ENCODE measurements around the gene FOXO6. TPM values are rescaled to one million over a fixed set of nuclear protein-coding genes. Genes with fewer than 3 reads are reported as not detected.

FOXO6 gene
- total and polyA plus RNA-seq, 2 donors (not counting 1 experiment from before 2014, with no cell fraction given): 0.06 to 0.15 TPM

DNA sequence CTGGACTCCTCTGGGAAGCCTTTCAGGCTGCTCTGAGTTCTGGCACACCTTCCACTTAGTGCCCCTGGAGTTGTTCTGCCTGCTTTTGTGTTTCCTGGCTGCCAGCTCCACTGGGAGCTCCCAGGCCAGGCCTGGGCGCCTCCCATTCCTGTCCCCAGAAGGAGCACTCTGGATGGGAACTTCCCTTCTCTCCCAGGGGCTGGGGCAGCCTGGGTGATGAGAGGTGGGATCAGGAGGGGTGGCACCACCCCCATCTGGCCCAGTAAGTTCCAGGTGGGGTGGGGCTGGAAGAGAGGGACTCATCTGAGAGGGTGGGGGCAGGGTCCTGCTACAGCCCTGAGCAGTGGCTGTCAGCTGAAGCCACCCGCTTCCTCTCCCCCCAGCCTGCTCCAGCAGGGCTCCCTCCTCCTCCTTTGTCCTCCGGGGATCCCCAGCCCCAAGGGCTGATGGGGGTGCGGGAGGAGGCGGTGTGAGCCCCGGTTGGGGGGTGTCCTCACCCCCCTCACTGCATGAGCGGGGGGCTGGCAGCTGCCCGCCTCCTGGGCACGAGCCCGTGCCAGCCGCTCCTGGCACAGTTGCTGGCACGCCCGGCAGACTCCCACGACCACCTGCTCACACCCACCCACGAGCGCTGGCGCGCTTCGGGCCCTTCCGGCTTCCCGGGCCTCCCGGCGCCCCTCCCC, 4.7 kb downstream of the FOXO6 start:
- ATAC-seq (ENCODE audit: low read depth) (no peak), DNase-seq (peak; percentile 63)
- peaks cover 0 to 63% (median 26%) of the 10 kb centered on the region in 4 experiments for H3K27me3 ChIP-seq (replicated peaks in 1 of 4; ENCODE audit: control extremely low read depth in 1 of 4, control insufficient read depth in 3 of 4, insufficient read depth in 4 of 4, low read length in 3 of 4)
- H3K4me2 ChIP-seq (replicated peaks; ENCODE audit: low read depth, low read length, poor library complexity, severe bottlenecking): peak overlapping the region; percentile 91
- peak overlapping the region; percentile 50 for H3K4me3 Mint-ChIP-seq
- peak overlapping the region; percentile 29 for H3K9ac ChIP-seq (ENCODE audit: low read length)
- H3K27ac ChIP-seq (ENCODE audit: low read length in 2 of 2): no peak overlapping the region
- H3K4me3 ChIP-seq (ENCODE audit: control extremely low read depth in 1 of 5, extremely low read depth in 1 of 5, insufficient read depth in 1 of 5, low read depth in 2 of 5, low read length in 4 of 5): peak overlapping the region in 4 of 5 experiments; percentile 28 to 44 (median 40)
- TF ChIP-seq, protein P1, sequence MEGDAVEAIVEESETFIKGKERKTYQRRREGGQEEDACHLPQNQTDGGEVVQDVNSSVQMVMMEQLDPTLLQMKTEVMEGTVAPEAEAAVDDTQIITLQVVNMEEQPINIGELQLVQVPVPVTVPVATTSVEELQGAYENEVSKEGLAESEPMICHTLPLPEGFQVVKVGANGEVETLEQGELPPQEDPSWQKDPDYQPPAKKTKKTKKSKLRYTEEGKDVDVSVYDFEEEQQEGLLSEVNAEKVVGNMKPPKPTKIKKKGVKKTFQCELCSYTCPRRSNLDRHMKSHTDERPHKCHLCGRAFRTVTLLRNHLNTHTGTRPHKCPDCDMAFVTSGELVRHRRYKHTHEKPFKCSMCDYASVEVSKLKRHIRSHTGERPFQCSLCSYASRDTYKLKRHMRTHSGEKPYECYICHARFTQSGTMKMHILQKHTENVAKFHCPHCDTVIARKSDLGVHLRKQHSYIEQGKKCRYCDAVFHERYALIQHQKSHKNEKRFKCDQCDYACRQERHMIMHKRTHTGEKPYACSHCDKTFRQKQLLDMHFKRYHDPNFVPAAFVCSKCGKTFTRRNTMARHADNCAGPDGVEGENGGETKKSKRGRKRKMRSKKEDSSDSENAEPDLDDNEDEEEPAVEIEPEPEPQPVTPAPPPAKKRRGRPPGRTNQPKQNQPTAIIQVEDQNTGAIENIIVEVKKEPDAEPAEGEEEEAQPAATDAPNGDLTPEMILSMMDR (IDR thresholded peaks at IDR 0.05): no peak
- H2AFZ ChIP-seq (ENCODE audit: insufficient read depth, low read depth, low read length, poor library complexity, severe bottlenecking): peak overlapping the region; percentile 42
- ChIA-PET CTCF (no interaction called here), POLR2A (interaction anchor here (2.0 kb wide), 1 partner anchor 16 kb away, joined by 4 read pairs; no protein-coding TSS in a partner anchor)
- H3K4me1 Mint-ChIP-seq: peaks cover 23% of the 10 kb centered on the region
- peaks cover 27 to 28% of the 10 kb centered on the region in 2 donors for H3K4me1 ChIP-seq (ENCODE audit: control insufficient read depth in 2 of 2, insufficient read depth in 2 of 2, low read length in 2 of 2)
- H3K27me3 Mint-ChIP-seq: peaks cover 44% of the 10 kb centered on the region
- H3K27ac Mint-ChIP-seq: no peak overlapping the region
- no peaks in the 10 kb centered on the region for H3K36me3 ChIP-seq (replicated peaks in 1 of 2; ENCODE audit: control extremely low read depth in 1 of 2, control insufficient read depth in 1 of 2, extremely low read depth in 1 of 2, insufficient read depth in 2 of 2, low read length in 1 of 2)
- H4K20me1 ChIP-seq (ENCODE audit: control insufficient read depth, insufficient read depth, low read length, poor library complexity, severe bottlenecking): peaks cover 5% of the 10 kb centered on the region
- H3K9me3 ChIP-seq (ENCODE audit: control extremely low read depth in 1 of 3, control insufficient read depth in 2 of 3, insufficient read depth in 1 of 3, low read length in 2 of 3): peaks cover 0 to 8% (median 0%) of the 10 kb centered on the region in 3 donors
- H3K9me3 Mint-ChIP-seq (ENCODE audit: insufficient read depth): no peaks in the 10 kb centered on the region
- H3K79me2 ChIP-seq (ENCODE audit: control insufficient read depth, insufficient read depth, low read length): no peaks in the 10 kb centered on the region
- intact Hi-C loops (cut with micrococcal nuclease): no loop called here
- WGBS (ENCODE audit: insufficient coverage): 3% methylated on average over 15 of the region's 23 CpGs

GRCh38 chr1:41366455-41367287, 5.4 kb downstream of the FOXO6 start:
- ATAC-seq (ENCODE audit: low read depth) (peak; percentile 13), DNase-seq (peak; percentile 50)
- H3K9me3 ChIP-seq (ENCODE audit: control extremely low read depth in 1 of 3, control insufficient read depth in 2 of 3, insufficient read depth in 1 of 3, low read length in 2 of 3): peaks cover 0 to 8% (median 0%) of the 10 kb centered on the region in 3 donors
- intact Hi-C loops (cut with micrococcal nuclease): no loop called here
- ChIA-PET POLR2A (interaction anchor here (2.0 kb wide), 1 partner anchor 15 kb away, joined by 4 read pairs; no protein-coding TSS in a partner anchor), CTCF (no interaction called here)
- peaks cover 5% of the 10 kb centered on the region for H4K20me1 ChIP-seq (ENCODE audit: control insufficient read depth, insufficient read depth, low read length, poor library complexity, severe bottlenecking)
- Mint-ChIP-seq H3K27ac (no peak overlapping the region), H3K9me3 (ENCODE audit: insufficient read depth) (no peaks in the 10 kb centered on the region), H3K4me1 (peaks cover 23% of the 10 kb centered on the region), H3K4me3 (peak overlapping the region; percentile 71), H3K27me3 (peaks cover 45% of the 10 kb centered on the region)
- no peak overlapping the region for H3K27ac ChIP-seq (ENCODE audit: low read length in 2 of 2)
- H3K4me3 ChIP-seq (ENCODE audit: control extremely low read depth in 1 of 5, extremely low read depth in 1 of 5, insufficient read depth in 1 of 5, low read depth in 2 of 5, low read length in 4 of 5): peak overlapping the region; percentile 11 to 44 (median 39)
- H3K79me2 ChIP-seq (ENCODE audit: control insufficient read depth, insufficient read depth, low read length): no peaks in the 10 kb centered on the region
- peak overlapping the region; percentile 58 for H3K9ac ChIP-seq (ENCODE audit: low read length)
- peak overlapping the region; percentile 91 for H3K4me2 ChIP-seq (replicated peaks; ENCODE audit: low read depth, low read length, poor library complexity, severe bottlenecking)
- H3K36me3 ChIP-seq (replicated peaks in 1 of 2; ENCODE audit: control extremely low read depth in 1 of 2, control insufficient read depth in 1 of 2, extremely low read depth in 1 of 2, insufficient read depth in 2 of 2, low read length in 1 of 2): no peaks in the 10 kb centered on the region
- peaks cover 0 to 64% (median 26%) of the 10 kb centered on the region in 4 experiments for H3K27me3 ChIP-seq (replicated peaks in 1 of 4; ENCODE audit: control extremely low read depth in 1 of 4, control insufficient read depth in 3 of 4, insufficient read depth in 4 of 4, low read length in 3 of 4)
- WGBS (ENCODE audit: insufficient coverage): 6% methylated on average over 43 of the region's 51 CpGs
- H2AFZ ChIP-seq (ENCODE audit: insufficient read depth, low read depth, low read length, poor library complexity, severe bottlenecking): peak overlapping the region; percentile 56
- H3K4me1 ChIP-seq (ENCODE audit: control insufficient read depth in 2 of 2, insufficient read depth in 2 of 2, low read length in 2 of 2): peaks cover 26 to 28% of the 10 kb centered on the region in 2 donors
- TF ChIP-seq, protein P1 (IDR thresholded peaks at IDR 0.05): no peak
- peak; percentile 53 for TF ChIP-seq EZH2 (IDR thresholded peaks at IDR 0.05; ENCODE audit: borderline replicate concordance, insufficient read depth, low read depth, low read length, poor library complexity, severe bottlenecking)

Data from B cell (primary cell).